GM21423 (cell line): ENCODE results near the gene SIGLEC9.

Experiments used
- ATAC-seq: cut with Tn5 transposase; IDR thresholded peaks from one replicate; pipeline ENCODE4 v1.9.1; 2021; ENCODE audit warnings: mild to moderate bottlenecking, moderate library complexity; ENCODE audit not compliant: unreplicated experiment

SIGLEC9 gene

DNA sequence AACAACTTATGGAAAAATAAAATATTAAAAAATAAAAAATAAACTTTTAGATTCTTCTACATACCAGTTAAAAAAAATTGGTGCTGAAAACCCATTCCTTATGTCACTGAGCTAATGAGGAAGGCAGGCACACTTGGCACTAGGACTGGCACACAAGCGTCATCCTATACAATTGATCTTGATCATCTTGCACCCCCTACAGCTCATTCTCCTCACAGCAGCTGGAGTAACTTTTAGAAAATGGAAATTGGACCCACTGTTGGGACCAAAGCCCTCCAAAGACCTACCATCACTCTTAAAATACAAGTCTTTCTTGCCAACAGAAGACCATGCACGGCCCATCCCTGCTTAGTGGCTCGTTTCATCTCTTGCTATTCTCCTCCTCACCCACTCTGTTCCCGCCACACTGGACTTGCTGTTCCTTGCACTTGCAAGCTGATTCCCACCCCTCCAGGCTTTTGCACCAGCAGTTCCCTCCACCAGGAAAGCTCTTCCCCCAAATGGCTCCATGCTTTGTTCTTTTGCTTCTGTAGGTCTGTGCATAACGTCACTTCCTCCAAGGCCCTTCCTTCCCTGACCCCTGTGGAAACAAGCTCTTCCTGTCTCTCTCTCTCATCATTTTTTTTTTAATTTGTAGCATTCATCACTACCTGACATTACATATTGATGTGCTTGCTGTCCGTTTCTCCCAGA is 28.1 kb upstream of the SIGLEC9 start:
- ATAC-seq = no peak

GRCh38 chr19:51097166-51097738 is 27.5 kb upstream of the SIGLEC9 start:
- no peak for ATAC-seq

DNA sequence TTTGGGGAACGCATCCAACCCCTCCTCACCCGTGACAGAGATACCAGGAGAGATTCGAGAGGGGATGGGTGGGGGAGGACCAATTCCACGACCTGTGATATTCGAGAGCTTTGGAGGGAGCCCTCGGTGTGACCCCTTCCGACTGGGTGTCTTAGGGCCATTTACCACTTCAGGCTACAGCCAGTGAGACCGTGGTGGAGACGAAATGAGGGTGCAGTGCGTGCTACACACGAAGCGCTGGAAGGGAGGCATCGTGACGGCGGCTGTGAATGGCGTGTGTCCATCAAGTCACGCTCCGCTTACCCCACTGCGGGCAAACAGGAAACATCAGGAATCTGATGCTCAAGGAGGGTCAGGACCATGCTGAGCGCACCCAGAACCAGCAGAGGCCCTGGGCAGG is 26.9 kb upstream of the SIGLEC9 start:
- no peak for ATAC-seq

GRCh38 chr19:51098365-51099046 is 26.2 kb upstream of the SIGLEC9 start:
- no peak for ATAC-seq

DNA sequence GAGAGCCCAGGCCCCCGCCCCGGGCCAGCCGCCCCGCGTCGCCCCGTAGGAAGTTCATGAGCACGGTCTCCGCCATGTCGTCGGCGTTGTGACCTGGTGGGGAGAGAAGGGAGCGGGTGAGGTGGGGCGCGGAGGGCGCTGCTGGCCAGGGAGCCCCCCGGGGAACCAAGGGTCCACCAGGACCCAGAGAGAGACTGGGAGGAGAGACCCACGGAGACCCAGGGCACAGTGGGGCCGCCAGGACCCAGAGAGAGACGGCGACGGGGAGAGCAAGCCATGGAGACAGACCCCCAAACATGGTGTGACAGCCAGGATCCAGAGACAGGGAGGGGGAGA is 25.7 kb upstream of the SIGLEC9 start:
- no peak for ATAC-seq

- ATAC-seq = no peak
Measured at GRCh38 chr19:51100601-51101000, 24.1 kb upstream of the SIGLEC9 start.

- ATAC-seq = no peak
Measured at GRCh38 chr19:51101171-51101865, 23.4 kb upstream of the SIGLEC9 start.

DNA sequence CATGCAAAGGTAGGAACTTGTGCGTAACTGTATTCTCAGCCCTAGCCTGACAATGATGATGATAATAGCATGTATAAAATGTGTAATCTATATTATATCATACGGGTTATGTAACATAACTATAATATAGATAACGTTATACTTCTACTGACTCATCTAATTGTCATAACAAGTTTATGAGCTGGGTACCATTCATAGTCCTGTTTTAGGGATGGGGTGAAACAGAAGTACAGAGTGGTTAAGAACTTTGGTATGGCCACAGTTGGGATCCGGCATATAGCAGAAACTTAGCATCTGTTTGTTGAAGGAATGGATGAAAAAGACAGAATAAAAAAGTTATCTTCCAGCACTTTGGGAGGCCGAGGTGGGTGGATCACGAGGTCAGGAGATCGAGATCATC is 21.7 kb upstream of the SIGLEC9 start:
- no peak for ATAC-seq

GRCh38 chr19:51103926-51104341 is 20.8 kb upstream of the SIGLEC9 start:
- ATAC-seq = no peak

GRCh38 chr19:51107406-51108065 is 17.2 kb upstream of the SIGLEC9 start:
- peak; percentile 3 for ATAC-seq

DNA sequence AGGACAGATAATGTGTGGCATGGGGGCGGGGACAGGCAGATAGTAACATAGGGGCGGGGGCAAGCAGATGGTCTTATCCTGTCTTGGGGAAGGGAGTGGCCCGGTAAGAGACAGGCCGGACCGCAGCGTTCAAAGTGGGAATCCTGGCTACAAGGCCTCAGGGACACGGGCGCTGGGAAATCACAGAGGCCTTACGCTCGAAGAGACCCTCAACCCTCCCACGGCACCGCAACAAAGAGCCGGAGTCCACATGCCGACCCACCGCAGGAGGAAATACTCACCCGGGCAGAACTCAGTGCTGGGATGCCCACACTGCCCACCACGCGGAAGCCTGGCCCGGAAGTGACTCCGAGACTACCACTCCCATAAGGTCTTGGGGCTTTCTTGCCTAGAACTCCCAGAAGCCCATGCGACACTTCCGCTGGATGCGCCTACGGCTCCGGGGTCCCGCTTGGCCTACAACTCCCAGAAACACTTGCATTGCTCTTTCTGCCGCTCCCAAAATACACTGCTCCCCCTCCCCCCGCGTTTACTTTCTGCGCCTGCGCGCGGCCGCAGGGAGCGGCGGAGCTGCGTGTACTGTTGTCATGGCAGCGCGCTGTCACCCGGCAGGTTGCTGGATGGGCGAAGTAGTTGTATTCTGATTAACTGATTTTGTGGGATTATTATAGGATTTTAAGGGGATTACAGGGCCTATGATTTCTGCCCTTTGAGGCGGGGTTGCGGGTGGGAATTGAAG is 16.5 kb upstream of the SIGLEC9 start, which contains the start of gene CTU1:
Gene CTU1 (minus strand): TSS at position 344 of the 739 bp plus-strand sequence. CDS start 3,840 bp downstream, outside the sequence.
- ATAC-seq = peak; percentile 97

- peak; percentile 26 for ATAC-seq
Measured at GRCh38 chr19:51108805-51109146, 15.9 kb upstream of the SIGLEC9 start.

DNA sequence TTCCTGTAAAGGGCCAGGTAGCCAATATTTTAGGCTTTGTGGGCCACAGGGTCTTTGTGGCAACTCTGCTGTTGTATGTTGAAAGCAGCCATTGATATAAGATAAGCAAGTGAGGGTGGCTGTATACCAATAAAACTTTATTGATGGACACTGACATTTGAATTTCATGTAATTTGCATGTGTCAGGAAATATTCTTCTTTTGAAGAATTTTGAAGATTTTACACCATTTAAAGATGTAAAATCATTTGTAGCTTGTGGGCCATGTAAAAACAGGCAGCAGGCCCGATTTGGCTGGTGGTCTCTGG is 14.1 kb upstream of the SIGLEC9 start:
- ATAC-seq = no peak

DNA sequence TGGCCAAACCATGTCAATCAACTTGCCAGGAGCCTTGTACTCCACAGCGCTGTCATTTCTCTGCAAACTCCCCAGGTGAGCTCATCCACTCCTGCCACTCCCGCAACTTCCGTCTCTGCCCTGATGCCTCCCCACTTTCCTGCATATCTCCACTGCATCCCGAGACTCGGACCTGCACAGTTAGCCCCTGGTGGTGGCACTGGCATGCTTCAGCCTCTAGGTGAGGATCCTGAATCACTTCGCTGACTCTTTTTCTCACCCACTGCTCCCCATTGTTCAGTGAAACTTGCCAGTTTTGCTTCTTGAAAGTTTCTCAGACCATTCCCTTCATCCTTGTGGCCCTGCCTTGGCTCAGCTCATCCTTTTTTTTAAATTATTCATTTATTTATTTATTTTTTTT is 13.1 kb upstream of the SIGLEC9 start:
- no peak for ATAC-seq

- ATAC-seq = no peak
Measured at GRCh38 chr19:51114087-51114729, 10.5 kb upstream of the SIGLEC9 start.

DNA sequence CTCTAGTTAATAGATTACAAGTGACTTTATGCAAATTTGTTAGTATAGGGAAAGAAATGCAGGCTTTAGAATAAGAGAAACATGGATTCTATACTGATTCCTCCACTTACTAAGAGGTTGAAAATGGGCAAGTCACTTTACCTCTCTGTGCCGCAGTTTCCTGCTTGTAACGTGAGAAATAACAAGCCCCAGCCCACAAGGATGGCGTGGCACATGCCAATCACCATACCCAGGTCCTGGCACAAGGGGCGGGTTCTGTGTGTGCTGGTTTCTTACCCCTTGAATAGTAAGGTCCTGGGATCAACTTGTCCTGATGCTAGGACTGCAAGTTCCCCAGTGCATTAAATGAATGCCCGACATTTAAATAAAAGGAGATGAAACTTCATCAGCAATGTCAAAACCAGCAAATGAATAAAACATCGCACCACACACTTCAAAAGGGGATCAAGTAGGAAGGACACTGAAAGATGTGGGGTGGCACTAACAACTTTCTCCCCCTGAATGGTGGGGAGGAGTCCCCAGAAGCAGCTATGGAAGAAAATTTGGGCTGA is 7.9 kb upstream of the SIGLEC9 start:
- no peak for ATAC-seq

- no peak for ATAC-seq
Measured at GRCh38 chr19:51119101-51119500, 5.6 kb upstream of the SIGLEC9 start.

GRCh38 chr19:51119611-51120010 is 5.1 kb upstream of the SIGLEC9 start:
- no peak for ATAC-seq

GRCh38 chr19:51120160-51120559 is 4.5 kb upstream of the SIGLEC9 start:
- no peak for ATAC-seq

DNA sequence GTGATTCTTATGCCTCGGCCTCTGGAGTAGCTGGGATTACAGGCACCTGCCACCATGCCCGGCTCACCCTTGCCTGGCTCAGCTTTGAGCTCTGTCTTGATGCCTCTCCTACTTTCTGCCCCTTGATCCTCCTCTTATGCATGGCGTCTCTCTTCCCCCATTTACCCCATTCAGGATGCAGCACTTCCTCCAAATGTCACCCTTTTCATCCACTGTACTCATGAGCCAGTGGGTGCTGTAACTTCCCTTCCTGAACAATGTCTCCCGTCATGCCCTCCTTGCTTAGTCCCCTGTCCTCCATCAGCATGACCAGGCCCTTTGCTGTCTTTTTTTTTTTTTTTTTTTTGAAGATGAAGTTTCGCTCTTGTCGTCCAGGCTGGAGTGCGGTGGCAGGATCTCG is 3.4 kb upstream of the SIGLEC9 start:
- no peak for ATAC-seq
